ENCODE data around the gene ZNF236.

GRCh38 chr18:76785872-76786271 lies 36.5 kb upstream of the ZNF236 start:
- TF ChIP-seq CTCF (conservative IDR thresholded peaks at IDR 0.05; ENCODE audit: low read depth, low read length) (no peak), EZH2 (IDR thresholded peaks at IDR 0.05; ENCODE audit: borderline replicate concordance, low read depth, low read length, poor library complexity, severe bottlenecking) (no peak)

Data from A673 (cell line).